GM23338 (cell line): ENCODE data around the gene ELN. TPM values are rescaled to one million over a fixed set of nuclear protein-coding genes. Genes with fewer than 3 reads are reported as not detected.

ENCODE experiments used
- ATAC-seq: fragments of 200-7000 bp; cut with Tn5 transposase; 3 replicates; pipeline ENCODE4 v1.9.1; 2020
- DNase-seq: peaks from one replicate; pipeline ENCODE4 v3.0.0-alpha.2; 2015; ENCODE audit warnings: low spot score
- H2AFZ ChIP-seq: fragments of 200-600 bp; sonication (generic); 2 replicates; pipeline ENCODE4 v1.8.0; 2016; ENCODE audit warnings: antibody characterized with exemption, mild to moderate bottlenecking, moderate library complexity
- H3F3A ChIP-seq: fragments of 200-600 bp; sonication (generic); replicated peaks from 2 replicates; pipeline ENCODE4 v1.8.0; 2017; ENCODE audit warnings: antibody characterized with exemption, mixed run types, low read depth
- H3K27ac ChIP-seq: fragments of 200-600 bp; sonication (generic); 2 replicates; pipeline ENCODE4 v1.6.1; 2016; ENCODE audit warnings: low read depth
- H3K27me3 ChIP-seq: fragments of 200-600 bp; sonication (generic); 2 replicates; pipeline ENCODE4 v1.8.0; 2016; ENCODE audit warnings: mild to moderate bottlenecking, mixed run types, moderate library complexity; ENCODE audit not compliant: insufficient read depth
- H3K36me3 ChIP-seq: fragments of 200-600 bp; sonication (generic); 2 replicates; pipeline ENCODE4 v1.8.0; 2016; ENCODE audit warnings: mild to moderate bottlenecking; ENCODE audit not compliant: insufficient read depth
- H3K4me1 ChIP-seq: fragments of 200-600 bp; sonication (generic); 2 replicates; pipeline ENCODE4 v1.8.0; 2016; ENCODE audit warnings: mild to moderate bottlenecking, moderate library complexity; ENCODE audit not compliant: insufficient read depth
- H3K4me2 ChIP-seq: fragments of 200-600 bp; sonication (generic); 2 replicates; pipeline ENCODE4 v1.7.1; 2017; ENCODE audit warnings: mixed run types
- H3K4me3 ChIP-seq: fragments of 200-600 bp; sonication (generic); 2 replicates; pipeline ENCODE4 v1.6.1; 2016; ENCODE audit warnings: mixed run types
- H3K79me2 ChIP-seq: fragments of 200-600 bp; sonication (generic); replicated peaks from 2 replicates; pipeline ENCODE4 v1.8.0; 2017; ENCODE audit warnings: mild to moderate bottlenecking; ENCODE audit not compliant: insufficient read depth
- H3K9me2 ChIP-seq: fragments of 200-600 bp; sonication (generic); 2 replicates; pipeline ENCODE4 v1.8.0; 2017; ENCODE audit not compliant: insufficient read depth
- H4K20me1 ChIP-seq: fragments of 200-600 bp; sonication (generic); replicated peaks from 2 replicates; pipeline ENCODE4 v1.8.0; 2017; ENCODE audit warnings: mild to moderate bottlenecking; ENCODE audit not compliant: insufficient read depth
- H3K27ac Mint-ChIP-seq: 2 replicates; pipeline ENCODE4 v1.8.0; 2020; ENCODE audit warnings: inconsistent platforms, mild to moderate bottlenecking, moderate library complexity, mixed read lengths
- H3K27me3 Mint-ChIP-seq: 3 replicates; pipeline ENCODE4 v1.8.0; 2022; ENCODE audit warnings: low read depth, mild to moderate bottlenecking, moderate library complexity, mixed read lengths, inconsistent platforms; ENCODE audit not compliant: insufficient read depth, poor library complexity
- H3K36me3 Mint-ChIP-seq: 3 replicates; pipeline ENCODE4 v1.8.0; 2021; ENCODE audit warnings: low read depth, mild to moderate bottlenecking, inconsistent platforms, moderate library complexity, mixed read lengths
- H3K4me1 Mint-ChIP-seq: 3 replicates; pipeline ENCODE4 v1.8.0; 2020; ENCODE audit warnings: mild to moderate bottlenecking, inconsistent platforms, mixed read lengths
- H3K4me3 Mint-ChIP-seq: 3 replicates; pipeline ENCODE4 v1.8.0; 2021; ENCODE audit warnings: moderate library complexity, mild to moderate bottlenecking, inconsistent platforms, mixed read lengths
- H3K9me3 Mint-ChIP-seq: 3 replicates; pipeline ENCODE4 v1.8.0; 2020; ENCODE audit warnings: moderate library complexity, mild to moderate bottlenecking, inconsistent platforms, mixed read lengths
- EZH2 ChIP-seq: fragments of 200-600 bp; sonication (generic); IDR thresholded peaks from one replicate; pipeline ENCODE4 v1.8.0; 2017; ENCODE audit warnings: antibody characterized with exemption, mild to moderate bottlenecking, low read depth; ENCODE audit not compliant: unreplicated experiment
- STAT1 ChIP-seq: IDR thresholded peaks from one replicate; pipeline ENCODE4 v1.6.1; 2016; ENCODE audit warnings: antibody characterized with exemption; ENCODE audit not compliant: unreplicated experiment
- ZNF114 ChIP-seq: fragments of 250-450 bp; sonication (Bioruptor Pico); IDR thresholded peaks from 2 replicates; pipeline ENCODE4 v1.5.0; 2020; ENCODE audit warnings: mild to moderate bottlenecking, moderate library complexity
- polyA plus RNA-seq: library from polyadenylated mRNA; unstranded; fragments of >200 nt; fragmentation: Nextera tagmentation; extraction: Ambion mirVana; gene quantifications from 2 replicates; pipeline ENCODE4 v1.2.1, GENCODE V29; 2016
- total RNA-seq: library from RNA; depleted of rRNA; stranded (reverse); fragments of >200 nt; shearing (Covaris generic); gene quantifications from 2 replicates; pipeline ENCODE4 v1.2.3, GENCODE V29; 2014
- TF ChIP-seq, protein P1 (sequence below), 2 experiments: fragments of 200-600 bp in 1 of 2; sonication (generic) in 1 of 2; conservative IDR thresholded peaks; 2 replicates each; pipeline versions ENCODE4 v1.5.1 to v1.6.1; 2016 to 2017; ENCODE audit warnings: antibody characterized with exemption in 2 of 2, low read depth in 2 of 2, mild to moderate bottlenecking in 2 of 2, moderate library complexity in 1 of 2
- TF ChIP-seq, protein P2 (sequence below): IDR thresholded peaks from one replicate; pipeline ENCODE4 v1.6.1; 2018; ENCODE audit warnings: antibody characterized with exemption; ENCODE audit not compliant: unreplicated experiment

Gene ELN
- total and polyA plus RNA-seq, 2 experiments from 2014 or later: 1.1 to 5.6 TPM

DNA sequence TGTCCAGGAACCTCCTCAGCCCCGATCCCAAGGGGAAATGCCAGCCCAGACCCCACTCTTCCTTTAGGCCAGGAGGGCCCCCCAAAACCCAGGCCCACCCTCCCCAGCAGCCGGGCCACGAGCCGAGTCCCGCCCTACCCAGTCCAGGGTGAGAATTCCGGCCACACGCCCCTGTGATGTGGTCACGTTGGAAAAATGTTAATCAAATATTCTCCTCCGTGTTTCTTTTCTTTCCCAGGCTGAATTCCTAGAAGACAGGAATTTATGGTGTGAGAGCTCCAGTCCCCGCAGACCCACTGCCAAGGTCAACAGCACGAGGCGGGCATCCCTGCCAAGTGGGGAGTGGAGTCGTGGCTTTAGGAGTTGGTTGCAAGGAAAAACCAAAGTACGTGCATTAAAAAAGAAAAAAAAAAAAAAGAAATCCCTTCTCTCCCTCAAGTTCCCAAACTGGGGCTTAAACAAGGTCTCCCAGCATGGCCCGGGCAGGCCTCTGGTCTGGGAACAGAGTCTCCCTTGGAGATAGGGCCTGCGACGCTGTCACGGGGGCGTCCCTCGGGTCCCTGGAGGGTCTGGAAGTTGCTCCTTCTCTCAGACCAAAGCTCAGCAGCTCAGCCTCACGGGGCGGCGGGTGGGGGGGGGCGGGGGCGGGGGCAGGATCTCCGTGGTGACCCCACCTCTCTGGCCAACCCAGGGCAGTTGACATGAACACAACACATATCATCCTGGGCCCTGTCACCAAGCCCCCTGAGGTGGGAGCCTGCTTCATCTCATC, 28.1 kb upstream of the ELN start:
- peaks cover 10% of the 10 kb centered on the region for H3K27me3 Mint-ChIP-seq
- Histone ChIP-seq H3K79me2 (no peaks in the 10 kb centered on the region), H3K27ac (no peak overlapping the region), H2AFZ (no peak overlapping the region), H3K4me2 (no peak overlapping the region), H3K4me3 (no peak overlapping the region), H4K20me1 (no peaks in the 10 kb centered on the region), H3K9me2 (no peaks in the 10 kb centered on the region), H3K4me1 (no peaks in the 10 kb centered on the region), H3K27me3 (no peaks in the 10 kb centered on the region), H3K36me3 (no peaks in the 10 kb centered on the region), H3F3A (no peaks in the 10 kb centered on the region)
- H3K27ac Mint-ChIP-seq: no peak overlapping the region
- no peak for DNase-seq
- no peak for ATAC-seq
- 0 out of 3 replicates have a peak, but pooled peaks cover 2% of the 10 kb centered on the region for H3K4me1 Mint-ChIP-seq
- peaks cover 17% of the 10 kb centered on the region for H3K9me3 Mint-ChIP-seq
- H3K4me3 Mint-ChIP-seq: no peak overlapping the region
- H3K36me3 Mint-ChIP-seq: peaks cover 2% of the 10 kb centered on the region; the same call in 2 of the 3 replicates
- TF ChIP-seq, protein P1, sequence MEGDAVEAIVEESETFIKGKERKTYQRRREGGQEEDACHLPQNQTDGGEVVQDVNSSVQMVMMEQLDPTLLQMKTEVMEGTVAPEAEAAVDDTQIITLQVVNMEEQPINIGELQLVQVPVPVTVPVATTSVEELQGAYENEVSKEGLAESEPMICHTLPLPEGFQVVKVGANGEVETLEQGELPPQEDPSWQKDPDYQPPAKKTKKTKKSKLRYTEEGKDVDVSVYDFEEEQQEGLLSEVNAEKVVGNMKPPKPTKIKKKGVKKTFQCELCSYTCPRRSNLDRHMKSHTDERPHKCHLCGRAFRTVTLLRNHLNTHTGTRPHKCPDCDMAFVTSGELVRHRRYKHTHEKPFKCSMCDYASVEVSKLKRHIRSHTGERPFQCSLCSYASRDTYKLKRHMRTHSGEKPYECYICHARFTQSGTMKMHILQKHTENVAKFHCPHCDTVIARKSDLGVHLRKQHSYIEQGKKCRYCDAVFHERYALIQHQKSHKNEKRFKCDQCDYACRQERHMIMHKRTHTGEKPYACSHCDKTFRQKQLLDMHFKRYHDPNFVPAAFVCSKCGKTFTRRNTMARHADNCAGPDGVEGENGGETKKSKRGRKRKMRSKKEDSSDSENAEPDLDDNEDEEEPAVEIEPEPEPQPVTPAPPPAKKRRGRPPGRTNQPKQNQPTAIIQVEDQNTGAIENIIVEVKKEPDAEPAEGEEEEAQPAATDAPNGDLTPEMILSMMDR (conservative IDR thresholded peaks at IDR 0.05; ENCODE audit: low read depth in 2 of 2): no peak
- TF ChIP-seq EZH2 (no peak), ZNF114 (no peak)

DNA sequence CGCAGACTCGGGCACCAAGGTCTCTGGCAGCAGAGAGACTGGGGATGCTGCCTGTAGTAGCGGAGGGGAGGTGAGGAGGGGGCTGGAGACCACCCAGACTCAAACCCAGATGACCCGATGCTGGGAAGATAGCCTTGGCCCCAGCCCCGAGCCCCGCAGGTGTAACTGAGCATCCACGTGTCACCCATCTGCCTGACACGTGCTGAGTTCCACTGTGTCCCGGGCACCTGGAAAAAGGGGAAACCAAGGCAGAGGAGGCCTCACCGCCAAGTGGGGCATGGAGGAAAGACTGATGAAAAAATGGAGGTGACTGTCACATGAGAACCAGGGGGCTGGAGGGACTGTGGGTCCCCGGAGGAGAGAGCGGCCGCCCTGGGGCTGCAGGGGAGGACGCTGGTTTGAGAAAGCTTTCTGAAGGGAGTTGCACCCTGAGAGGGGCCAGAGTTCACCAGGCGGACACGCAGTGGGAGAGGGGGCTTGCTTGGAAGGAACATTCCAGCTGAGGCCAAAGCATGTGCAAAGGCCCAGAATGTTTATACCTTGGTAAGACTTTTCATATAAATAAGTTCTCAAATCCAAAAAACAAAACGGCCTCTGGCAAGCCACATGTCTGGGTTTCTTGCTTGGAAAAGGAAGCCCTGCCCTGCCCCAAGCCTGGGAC, 27.4 kb upstream of the ELN start:
- H3K27ac Mint-ChIP-seq: no peak overlapping the region
- TF ChIP-seq, protein P2, sequence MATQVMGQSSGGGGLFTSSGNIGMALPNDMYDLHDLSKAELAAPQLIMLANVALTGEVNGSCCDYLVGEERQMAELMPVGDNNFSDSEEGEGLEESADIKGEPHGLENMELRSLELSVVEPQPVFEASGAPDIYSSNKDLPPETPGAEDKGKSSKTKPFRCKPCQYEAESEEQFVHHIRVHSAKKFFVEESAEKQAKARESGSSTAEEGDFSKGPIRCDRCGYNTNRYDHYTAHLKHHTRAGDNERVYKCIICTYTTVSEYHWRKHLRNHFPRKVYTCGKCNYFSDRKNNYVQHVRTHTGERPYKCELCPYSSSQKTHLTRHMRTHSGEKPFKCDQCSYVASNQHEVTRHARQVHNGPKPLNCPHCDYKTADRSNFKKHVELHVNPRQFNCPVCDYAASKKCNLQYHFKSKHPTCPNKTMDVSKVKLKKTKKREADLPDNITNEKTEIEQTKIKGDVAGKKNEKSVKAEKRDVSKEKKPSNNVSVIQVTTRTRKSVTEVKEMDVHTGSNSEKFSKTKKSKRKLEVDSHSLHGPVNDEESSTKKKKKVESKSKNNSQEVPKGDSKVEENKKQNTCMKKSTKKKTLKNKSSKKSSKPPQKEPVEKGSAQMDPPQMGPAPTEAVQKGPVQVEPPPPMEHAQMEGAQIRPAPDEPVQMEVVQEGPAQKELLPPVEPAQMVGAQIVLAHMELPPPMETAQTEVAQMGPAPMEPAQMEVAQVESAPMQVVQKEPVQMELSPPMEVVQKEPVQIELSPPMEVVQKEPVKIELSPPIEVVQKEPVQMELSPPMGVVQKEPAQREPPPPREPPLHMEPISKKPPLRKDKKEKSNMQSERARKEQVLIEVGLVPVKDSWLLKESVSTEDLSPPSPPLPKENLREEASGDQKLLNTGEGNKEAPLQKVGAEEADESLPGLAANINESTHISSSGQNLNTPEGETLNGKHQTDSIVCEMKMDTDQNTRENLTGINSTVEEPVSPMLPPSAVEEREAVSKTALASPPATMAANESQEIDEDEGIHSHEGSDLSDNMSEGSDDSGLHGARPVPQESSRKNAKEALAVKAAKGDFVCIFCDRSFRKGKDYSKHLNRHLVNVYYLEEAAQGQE: no peak
- TF ChIP-seq, protein P1 (conservative IDR thresholded peaks at IDR 0.05; ENCODE audit: low read depth in 2 of 2): no peak
- no peak for TF ChIP-seq STAT1
- DNase-seq: no peak

More for the DNA sequence above, 27.4 kb upstream of the ELN start:
- Histone ChIP-seq H3K4me3 (no peak overlapping the region), H3K4me1 (no peaks in the 10 kb centered on the region), H3K27ac (no peak overlapping the region), H3F3A (no peaks in the 10 kb centered on the region), H2AFZ (no peak overlapping the region), H4K20me1 (no peaks in the 10 kb centered on the region), H3K36me3 (no peaks in the 10 kb centered on the region), H3K9me2 (no peaks in the 10 kb centered on the region), H3K4me2 (no peak overlapping the region), H3K27me3 (no peaks in the 10 kb centered on the region), H3K79me2 (no peaks in the 10 kb centered on the region)
- peaks cover 9% of the 10 kb centered on the region; the same call in 2 of the 3 replicates for H3K9me3 Mint-ChIP-seq
- ATAC-seq: no peak
- no peak overlapping the region for H3K4me3 Mint-ChIP-seq
- peaks cover 10% of the 10 kb centered on the region for H3K27me3 Mint-ChIP-seq
- 0 out of 3 replicates have a peak, but pooled peaks cover 2% of the 10 kb centered on the region for H3K4me1 Mint-ChIP-seq
- H3K36me3 Mint-ChIP-seq: no peaks in the 10 kb centered on the region
